Fibroblast of pulmonary artery (primary cell): ENCODE results near the gene COL11A2.
A peak's percentile ranks its signal among the peaks of the same experiment; 100 is the strongest.

Source experiments
- DNase-seq: peaks from one replicate; pipeline ENCODE4 v3.0.0-alpha.2; 2010; ENCODE audit warnings: low read depth
- H3K4me3 ChIP-seq: replicated peaks from 2 replicates; pipeline ENCODE4 v1.5.1; 2011; ENCODE audit warnings: low read depth, mild to moderate bottlenecking, control low read depth, low read length, moderate library complexity
- CTCF ChIP-seq: IDR thresholded peaks from 2 replicates; pipeline ENCODE4 v1.5.1; 2011; ENCODE audit warnings: mild to moderate bottlenecking, control low read depth, low read length, inconsistent platforms; ENCODE audit errors: missing control alignments

Gene COL11A2

GRCh38 chr6:33202799-33203198 is 10.5 kb upstream of the COL11A2 start:
- no peak for DNase-seq
- TF ChIP-seq CTCF: no peak
- H3K4me3 ChIP-seq: no peak overlapping the region

- no peak for TF ChIP-seq CTCF
- DNase-seq: no peak
- H3K4me3 ChIP-seq: peak overlapping the region; percentile 98
Measured at GRCh38 chr6:33201935-33202334, 9.7 kb upstream of the COL11A2 start.

GRCh38 chr6:33201147-33201545 is 8.9 kb upstream of the COL11A2 start:
- DNase-seq: no peak
- TF ChIP-seq CTCF: no peak

GRCh38 chr6:33200219-33201146 is 8.2 kb upstream of the COL11A2 start, which contains the start of the genes RXRB and SLC39A7:
RXRB (minus strand) TSS chr6:33200665; CDS start chr6:33200476, 189 bp downstream.
SLC39A7 (plus strand) TSS chr6:33200867; CDS start chr6:33201246, 379 bp downstream.
- H3K4me3 ChIP-seq: peak within 1 kb of the TSS; percentile 98
- peak; percentile 100 for DNase-seq
- TF ChIP-seq CTCF: no peak

More at GRCh38 chr6:33201147-33201545, 8.9 kb upstream of the COL11A2 start:
- peak overlapping the region; percentile 98 for H3K4me3 ChIP-seq

GRCh38 chr6:33199687-33200218 is 7.5 kb upstream of the COL11A2 start:
- peak; percentile 59 for DNase-seq
- TF ChIP-seq CTCF: no peak
- H3K4me3 ChIP-seq: peak overlapping the region; percentile 98

GRCh38 chr6:33198853-33199436 is 6.7 kb upstream of the COL11A2 start:
- DNase-seq: no peak
- TF ChIP-seq CTCF: no peak
- peak overlapping the region; percentile 98 for H3K4me3 ChIP-seq
